GM20000 (cell line): ENCODE data around the gene PTMS.

ENCODE experiments used
- DNase-seq: peaks from one replicate; pipeline ENCODE4 v3.0.0; 2012; ENCODE audit warnings: low spot score
- TF ChIP-seq, protein P1 (sequence below): IDR thresholded peaks from 2 replicates; pipeline ENCODE4 v1.5.1; 2012; ENCODE audit warnings: mild to moderate bottlenecking, control low read depth; ENCODE audit errors: extremely low read depth, missing control alignments

The PTMS gene

DNA sequence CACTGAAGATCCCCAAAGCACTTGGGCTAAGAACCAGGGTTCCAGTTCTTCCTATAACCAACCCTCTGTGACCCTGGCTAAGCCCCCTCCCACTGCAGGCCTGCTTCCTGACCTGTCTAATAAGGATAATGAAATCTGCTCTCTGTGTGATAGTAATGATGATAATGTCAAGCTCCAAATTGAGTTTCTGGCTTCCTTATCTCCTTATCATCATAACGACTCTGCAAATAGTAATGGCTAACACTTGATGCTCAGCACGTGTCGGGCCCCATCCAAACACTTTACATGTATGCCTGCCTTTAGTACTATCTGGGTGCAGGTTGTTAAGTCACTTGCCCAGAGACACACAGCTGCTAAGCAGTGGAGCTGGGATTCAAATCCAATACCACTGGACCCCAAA is 50.4 kb downstream of the PTMS start:
- DNase-seq = no peak

DNA sequence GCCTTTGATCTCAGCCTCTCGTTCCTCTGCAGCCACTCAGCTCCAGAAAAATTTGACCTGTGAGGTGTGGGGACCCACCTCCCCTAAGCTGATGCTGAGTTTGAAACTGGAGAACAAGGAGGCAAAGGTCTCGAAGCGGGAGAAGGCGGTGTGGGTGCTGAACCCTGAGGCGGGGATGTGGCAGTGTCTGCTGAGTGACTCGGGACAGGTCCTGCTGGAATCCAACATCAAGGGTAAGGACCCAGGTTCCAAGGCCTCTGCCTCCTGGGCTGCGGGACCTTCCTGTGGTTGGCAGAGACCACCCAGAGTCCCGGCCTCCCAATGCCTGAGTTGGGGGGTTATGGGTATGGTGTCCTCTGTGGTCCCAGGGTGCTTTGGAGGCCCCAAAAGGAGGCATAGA is 50.9 kb downstream of the PTMS start:
- TF ChIP-seq, protein P1, sequence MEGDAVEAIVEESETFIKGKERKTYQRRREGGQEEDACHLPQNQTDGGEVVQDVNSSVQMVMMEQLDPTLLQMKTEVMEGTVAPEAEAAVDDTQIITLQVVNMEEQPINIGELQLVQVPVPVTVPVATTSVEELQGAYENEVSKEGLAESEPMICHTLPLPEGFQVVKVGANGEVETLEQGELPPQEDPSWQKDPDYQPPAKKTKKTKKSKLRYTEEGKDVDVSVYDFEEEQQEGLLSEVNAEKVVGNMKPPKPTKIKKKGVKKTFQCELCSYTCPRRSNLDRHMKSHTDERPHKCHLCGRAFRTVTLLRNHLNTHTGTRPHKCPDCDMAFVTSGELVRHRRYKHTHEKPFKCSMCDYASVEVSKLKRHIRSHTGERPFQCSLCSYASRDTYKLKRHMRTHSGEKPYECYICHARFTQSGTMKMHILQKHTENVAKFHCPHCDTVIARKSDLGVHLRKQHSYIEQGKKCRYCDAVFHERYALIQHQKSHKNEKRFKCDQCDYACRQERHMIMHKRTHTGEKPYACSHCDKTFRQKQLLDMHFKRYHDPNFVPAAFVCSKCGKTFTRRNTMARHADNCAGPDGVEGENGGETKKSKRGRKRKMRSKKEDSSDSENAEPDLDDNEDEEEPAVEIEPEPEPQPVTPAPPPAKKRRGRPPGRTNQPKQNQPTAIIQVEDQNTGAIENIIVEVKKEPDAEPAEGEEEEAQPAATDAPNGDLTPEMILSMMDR = no peak
- no peak for DNase-seq

More for the DNA sequence above, 50.4 kb downstream of the PTMS start:
- TF ChIP-seq, protein P1 = no peak

DNA sequence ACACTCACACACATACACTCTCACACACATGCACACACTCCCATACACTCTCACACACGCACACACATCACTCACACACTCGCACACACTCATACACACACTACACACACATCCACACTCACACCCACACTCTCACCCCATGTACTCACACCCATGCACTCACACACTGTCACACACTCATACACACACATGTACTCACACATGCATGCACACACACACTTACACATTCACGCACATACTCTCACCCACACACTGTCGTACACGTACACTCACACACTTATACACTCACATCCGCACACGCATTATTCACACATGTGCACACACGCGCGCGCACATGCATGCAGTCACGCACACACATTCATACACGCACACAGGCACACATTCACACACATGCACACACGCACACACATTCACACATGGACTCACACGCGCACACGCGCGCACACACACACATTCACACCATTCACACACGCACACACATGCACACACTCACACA is 51.5 kb downstream of the PTMS start:
- TF ChIP-seq, protein P1 = no peak
- DNase-seq = no peak

DNA sequence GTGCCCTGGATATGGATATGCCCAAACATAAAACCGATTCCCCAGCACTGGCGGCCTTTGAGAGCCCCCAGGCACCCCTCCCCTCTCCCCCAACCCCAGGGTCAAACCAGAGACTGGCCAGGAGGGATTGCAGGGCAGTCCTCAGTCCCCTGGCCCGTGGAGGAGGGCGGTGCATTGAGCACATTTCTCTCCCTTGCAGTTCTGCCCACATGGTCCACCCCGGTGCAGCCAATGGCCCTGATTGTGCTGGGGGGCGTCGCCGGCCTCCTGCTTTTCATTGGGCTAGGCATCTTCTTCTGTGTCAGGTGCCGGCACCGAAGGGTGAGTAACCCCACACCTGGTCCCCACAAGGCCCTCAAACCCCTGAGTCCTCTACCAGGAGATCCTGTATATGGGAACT is 52.1 kb downstream of the PTMS start:
- TF ChIP-seq, protein P1 = no peak

DNA sequence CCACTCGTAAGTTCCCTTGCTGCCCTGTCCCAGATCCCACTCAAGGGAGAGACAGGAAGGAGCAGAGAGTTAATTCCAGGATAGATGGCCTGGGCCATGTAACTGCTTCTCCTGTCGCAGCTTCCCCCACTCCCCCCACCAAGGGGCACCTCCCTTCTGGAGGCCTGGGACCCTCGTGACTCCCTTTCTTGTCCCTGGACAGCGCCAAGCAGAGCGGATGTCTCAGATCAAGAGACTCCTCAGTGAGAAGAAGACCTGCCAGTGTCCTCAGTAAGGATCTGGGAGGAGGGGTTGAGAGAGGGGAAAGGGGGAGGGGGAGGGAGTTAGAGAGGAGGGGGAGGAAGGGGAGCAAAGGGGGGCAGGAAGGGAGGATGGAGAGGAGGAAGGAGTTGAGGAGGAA is 52.5 kb downstream of the PTMS start:
- TF ChIP-seq, protein P1 = no peak
- DNase-seq = no peak

More for the DNA sequence above, 52.1 kb downstream of the PTMS start:
- no peak for DNase-seq

DNA sequence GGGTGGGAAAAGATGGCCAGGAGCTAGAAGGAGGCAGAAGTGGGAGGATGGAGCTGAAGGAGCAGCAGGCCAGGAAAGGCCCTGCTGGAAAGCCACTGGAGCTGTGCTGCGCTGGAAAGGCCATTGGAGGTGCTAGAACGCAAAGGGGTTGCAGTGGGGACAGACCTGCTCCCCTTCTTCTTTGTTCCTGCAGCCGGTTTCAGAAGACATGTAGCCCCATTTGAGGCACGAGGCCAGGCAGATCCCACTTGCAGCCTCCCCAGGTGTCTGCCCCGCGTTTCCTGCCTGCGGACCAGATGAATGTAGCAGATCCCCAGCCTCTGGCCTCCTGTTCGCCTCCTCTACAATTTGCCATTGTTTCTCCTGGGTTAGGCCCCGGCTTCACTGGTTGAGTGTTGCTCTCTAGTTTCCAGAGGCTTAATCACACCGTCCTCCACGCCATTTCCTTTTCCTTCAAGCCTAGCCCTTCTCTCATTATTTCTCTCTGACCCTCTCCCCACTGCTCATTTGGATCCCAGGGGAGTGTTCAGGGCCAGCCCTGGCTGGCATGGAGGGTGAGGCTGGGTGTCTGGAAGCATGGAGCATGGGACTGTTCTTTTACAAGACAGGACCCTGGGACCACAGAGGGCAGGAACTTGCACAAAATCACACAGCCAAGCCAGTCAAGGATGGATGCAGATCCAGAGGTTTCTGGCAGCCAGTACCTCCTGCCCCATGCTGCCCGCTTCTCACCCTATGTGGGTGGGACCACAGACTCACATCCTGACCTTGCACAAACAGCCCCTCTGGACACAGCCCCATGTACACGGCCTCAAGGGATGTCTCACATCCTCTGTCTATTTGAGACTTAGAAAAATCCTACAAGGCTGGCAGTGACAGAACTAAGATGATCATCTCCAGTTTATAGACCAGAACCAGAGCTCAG is 53.2 kb downstream of the PTMS start:
- DNase-seq = no peak
- TF ChIP-seq, protein P1 = no peak

DNA sequence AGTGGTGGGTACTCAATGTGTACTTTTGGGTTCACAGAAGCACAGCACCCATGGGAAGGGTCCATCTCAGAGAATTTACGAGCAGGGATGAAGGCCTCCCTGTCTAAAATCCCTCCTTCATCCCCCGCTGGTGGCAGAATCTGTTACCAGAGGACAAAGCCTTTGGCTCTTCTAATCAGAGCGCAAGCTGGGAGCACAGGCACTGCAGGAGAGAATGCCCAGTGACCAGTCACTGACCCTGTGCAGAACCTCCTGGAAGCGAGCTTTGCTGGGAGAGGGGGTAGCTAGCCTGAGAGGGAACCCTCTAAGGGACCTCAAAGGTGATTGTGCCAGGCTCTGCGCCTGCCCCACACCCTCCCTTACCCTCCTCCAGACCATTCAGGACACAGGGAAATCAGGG is 54.0 kb downstream of the PTMS start:
- TF ChIP-seq, protein P1 = no peak
- DNase-seq = no peak
